NT2/D1 (cell line): ENCODE measurements around the gene OR10AD1.
"Not testable (repeated sequence)": the region's sequence is repeated elsewhere in the genome, so short reads cannot be mapped to it uniquely, and the experiment has no call there.

Source experiments
- SUZ12 ChIP-seq: IDR thresholded peaks from 2 replicates; pipeline ENCODE4 v1.6.1; 2011; ENCODE audit not compliant: insufficient read length, insufficient read depth; ENCODE audit errors: extremely low read depth
- YY1 ChIP-seq: IDR thresholded peaks from 2 replicates; pipeline ENCODE4 v1.6.1; 2011; ENCODE audit not compliant: insufficient read length, insufficient read depth

DNA sequence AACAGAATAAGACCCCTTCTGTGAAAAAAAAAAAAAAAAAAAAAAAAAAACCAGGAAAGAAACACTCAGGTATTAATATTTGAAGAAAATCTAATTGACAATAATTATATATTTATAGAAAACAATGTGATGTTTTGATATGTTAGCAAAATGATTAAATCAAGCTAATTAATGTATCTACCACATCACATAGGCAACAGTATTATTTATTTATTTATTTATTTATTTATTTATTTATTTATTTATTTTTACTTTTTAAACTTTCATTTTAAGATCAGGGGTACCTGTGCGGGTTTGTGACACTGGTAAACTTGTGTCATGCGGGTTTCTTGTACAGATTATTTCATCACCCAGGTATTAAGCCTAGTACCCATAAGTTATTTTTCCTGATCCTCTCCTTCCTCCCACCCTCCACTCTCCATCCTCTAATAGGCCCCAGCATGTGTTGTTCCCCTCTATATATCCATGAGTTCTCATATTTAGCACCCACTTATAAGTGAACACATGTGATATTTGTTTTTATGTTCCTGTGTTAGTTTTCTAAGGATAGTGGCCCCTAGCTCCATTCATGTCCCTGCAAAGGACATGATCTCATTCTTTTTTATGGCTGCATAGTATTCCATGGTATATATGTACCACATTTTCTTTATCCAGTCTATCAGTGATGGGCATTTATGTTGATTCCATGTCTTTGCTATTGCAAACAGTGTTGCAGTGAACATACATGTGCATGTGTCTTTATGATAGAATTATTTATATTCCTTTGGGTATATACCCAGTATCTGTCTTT lies 28.3 kb upstream of the OR10AD1 start:
- TF ChIP-seq YY1, SUZ12: not testable (repeated sequence)
